GM08714 (cell line): ENCODE results near the gene GOLGA8A.

Source experiments
- H3K4me3 ChIP-seq: fragments of 200-500 bp; sonication (Bioruptor generic); 2 replicates; pipeline ENCODE4 v1.5.1; 2014; ENCODE audit warnings: mild to moderate bottlenecking, low read length, inconsistent platforms
- ZNF274 ChIP-seq: IDR thresholded peaks from 2 replicates; pipeline ENCODE4 v1.6.1; 2012; ENCODE audit warnings: mild to moderate bottlenecking, low read depth, low read length

The GOLGA8A gene, protein sequence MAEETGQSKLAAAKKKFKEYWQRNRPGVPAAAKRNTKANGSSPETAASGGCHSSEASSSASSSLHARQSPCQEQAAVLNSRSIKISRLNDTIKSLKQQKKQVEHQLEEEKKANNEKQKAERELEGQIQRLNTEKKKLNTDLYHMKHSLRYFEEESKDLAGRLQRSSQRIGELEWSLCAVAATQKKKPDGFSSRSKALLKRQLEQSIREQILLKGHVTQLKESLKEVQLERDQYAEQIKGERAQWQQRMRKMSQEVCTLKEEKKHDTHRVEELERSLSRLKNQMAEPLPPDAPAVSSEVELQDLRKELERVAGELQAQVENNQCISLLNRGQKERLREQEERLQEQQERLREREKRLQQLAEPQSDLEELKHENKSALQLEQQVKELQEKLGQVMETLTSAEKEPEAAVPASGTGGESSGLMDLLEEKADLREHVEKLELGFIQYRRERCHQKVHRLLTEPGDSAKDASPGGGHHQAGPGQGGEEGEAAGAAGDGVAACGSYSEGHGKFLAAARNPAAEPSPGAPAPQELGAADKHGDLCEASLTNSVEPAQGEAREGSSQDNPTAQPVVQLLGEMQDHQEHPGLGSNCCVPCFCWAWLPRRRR

DNA sequence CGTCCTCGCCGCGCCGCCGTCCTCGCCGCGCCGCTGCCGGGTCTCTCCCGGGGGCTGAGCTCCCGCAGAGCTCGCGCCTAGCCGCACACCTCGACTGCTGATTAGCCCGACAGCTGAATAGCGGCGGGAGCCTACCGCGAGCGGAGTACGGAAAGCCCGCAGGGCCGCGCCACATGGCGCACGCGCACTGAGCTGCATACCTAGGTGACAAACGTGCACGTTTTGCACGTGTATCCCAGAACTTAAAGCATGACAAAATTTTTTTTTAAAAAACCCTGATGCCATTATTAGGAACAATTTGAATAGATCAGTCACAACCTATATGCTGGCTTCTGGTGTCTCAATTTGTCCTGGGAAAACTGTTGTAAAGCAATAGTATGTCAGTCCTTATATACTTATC lies at the start of gene GOLGA8A:
Gene GOLGA8A, minus strand, starts transcription at position 122 of the 400 bp plus-strand sequence. CDS start 48,117 bp downstream, outside the sequence.
- no peak for TF ChIP-seq ZNF274
- H3K4me3 ChIP-seq: peak within 1 kb of the TSS; percentile 89

DNA sequence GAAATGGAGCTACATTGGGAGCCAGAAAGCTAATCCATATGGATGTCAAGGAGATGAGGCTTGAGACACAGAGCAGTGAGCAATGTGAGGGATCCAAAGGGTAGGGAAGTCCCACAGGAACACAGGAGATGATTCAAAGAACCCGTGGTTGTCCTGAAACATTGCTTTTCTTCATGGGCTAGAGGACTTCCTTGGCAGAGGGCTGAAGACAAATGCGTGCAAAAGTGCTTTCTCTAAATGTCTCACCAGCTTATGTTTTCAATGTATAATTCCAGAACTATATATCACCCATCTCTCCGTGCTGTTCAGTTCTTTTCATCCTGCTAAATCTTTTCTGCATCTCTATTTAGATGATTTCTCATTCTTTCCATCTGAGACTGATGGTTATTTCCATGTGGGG lies 46.0 kb upstream of the GOLGA8A start:
- TF ChIP-seq ZNF274: no peak
- no peak overlapping the region for H3K4me3 ChIP-seq

DNA sequence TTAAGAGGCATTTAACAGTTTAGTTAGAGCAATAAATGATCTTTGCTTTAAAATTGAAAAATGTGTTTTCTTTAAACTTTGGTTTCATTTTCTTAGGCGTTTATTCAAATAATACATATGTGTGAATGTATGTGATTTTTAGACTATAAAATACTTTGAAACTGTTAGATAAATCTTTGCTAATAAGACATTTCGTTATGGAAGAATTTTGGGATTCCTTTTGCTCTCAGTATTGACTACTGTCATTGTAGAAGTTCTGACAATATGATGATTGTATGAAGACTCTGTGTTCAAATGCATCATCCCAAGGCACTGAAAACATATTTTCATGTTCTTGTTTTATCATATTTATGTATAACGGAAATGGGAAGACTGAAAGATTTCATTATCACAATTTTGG lies 43.8 kb upstream of the GOLGA8A start:
- H3K4me3 ChIP-seq: no peak overlapping the region
- no peak for TF ChIP-seq ZNF274

DNA sequence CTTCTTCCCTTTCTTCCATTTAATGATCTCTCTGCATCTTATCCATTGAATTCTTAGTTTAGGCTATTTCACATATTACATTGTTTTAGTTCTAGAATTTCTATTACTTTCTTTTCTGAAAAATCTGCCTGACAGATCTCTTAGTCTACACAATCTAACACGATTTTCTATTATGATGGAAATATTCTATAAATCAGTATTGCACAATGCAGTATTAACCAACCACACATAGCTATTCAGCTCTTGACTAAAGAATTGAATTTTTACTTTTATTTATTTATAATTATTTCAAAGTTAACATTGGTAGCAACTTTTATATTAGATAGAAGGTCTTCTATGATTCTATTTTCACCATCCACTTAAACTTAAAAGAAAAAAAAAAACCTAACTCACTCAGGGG lies 36.2 kb upstream of the GOLGA8A start:
- no peak for TF ChIP-seq ZNF274
- no peak overlapping the region for H3K4me3 ChIP-seq

DNA sequence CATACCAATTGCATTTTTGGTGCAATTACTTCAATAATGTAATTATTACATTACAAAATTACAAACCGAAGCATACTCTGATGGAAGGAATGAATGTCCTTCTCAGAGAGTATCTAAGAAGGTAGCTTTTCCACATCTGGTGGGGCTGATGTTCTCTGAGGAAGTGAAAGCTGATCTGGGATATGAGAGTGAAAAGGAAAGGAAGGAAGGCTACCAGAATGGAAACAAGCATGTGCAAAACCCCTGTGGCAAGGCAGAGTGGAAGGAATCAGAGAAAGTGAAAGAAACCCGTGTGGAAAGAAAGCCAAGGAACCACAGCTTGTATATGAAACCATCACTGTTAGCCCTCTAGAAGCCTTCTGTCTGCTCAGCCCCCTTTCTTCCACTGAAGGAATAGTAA lies 35.3 kb upstream of the GOLGA8A start:
- TF ChIP-seq ZNF274: no peak
- no peak overlapping the region for H3K4me3 ChIP-seq

DNA sequence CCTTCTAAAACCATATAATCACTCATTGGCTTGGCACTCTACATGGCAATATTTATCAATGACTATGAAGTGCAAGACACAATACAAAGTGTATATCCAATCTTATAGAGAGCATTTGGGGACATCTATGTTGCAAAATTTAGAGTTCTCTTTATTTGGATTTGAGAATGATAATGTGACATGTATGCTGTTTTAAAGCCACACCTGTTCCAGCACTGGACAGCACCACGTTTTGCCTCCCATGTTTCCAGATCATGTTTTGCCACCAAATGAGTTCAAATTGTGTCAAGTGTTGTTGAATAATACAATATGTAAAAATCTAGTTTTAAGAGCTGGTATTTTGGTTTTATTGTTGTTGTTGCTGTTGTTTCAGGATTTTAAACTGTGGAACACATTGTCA lies 33.3 kb upstream of the GOLGA8A start:
- TF ChIP-seq ZNF274: no peak

DNA sequence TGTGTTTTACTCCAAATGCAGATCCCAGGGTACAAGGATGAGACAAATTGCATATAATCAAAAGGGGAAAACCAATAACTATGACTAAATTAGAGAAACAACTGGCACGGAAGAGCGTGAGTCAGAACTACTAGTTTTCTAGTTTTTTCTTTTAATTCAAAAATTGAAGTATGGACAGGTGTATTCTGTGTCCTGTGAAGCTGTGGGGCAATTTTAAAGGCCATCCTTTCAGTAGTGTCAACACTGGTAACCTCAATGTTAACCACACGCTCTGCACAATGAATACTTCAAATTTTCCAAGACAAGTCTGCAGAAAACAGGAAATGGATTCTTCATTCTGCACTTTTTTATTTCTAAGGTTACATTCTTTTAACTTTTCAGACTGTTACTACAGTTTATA lies 32.5 kb upstream of the GOLGA8A start:
- H3K4me3 ChIP-seq: no peak overlapping the region
- TF ChIP-seq ZNF274: no peak

More for the DNA sequence above, 33.3 kb upstream of the GOLGA8A start:
- no peak overlapping the region for H3K4me3 ChIP-seq

DNA sequence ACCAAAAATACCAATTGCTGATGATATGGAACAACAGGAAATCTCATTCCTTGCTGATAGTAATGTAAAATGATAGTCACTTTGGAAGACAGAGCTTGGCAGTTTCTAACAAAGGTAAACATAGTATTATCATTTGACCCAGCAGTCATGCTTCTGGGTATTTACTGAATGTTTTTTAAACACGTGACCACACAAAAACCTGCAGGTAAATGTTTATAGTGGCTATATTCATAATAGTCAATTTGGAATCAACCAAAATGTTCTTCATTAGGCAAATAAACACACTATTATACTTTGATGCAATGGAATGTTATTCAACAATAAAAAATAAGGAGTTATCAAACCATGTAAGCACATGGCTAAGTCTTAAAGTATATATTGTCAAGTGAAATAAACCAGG lies 24.1 kb upstream of the GOLGA8A start:
- TF ChIP-seq ZNF274: no peak
- H3K4me3 ChIP-seq: no peak overlapping the region

DNA sequence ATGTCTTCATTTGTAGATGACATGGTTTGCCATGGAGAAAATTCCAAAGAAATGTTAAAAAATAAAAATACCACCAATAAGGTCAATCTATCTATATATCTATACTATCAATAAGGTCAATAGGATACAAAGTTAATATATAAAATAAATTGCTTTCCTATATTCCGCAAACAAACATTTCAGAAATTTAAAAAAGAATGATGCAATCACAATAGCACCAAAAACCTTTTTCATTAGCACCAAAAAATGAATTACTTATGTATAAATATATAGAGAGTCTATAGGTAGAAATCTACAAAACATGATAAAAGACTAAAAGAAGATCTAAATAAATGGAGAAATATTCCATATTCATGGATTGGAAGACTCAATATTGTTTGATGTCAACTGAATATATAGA lies 22.8 kb upstream of the GOLGA8A start:
- no peak overlapping the region for H3K4me3 ChIP-seq
- TF ChIP-seq ZNF274: no peak

DNA sequence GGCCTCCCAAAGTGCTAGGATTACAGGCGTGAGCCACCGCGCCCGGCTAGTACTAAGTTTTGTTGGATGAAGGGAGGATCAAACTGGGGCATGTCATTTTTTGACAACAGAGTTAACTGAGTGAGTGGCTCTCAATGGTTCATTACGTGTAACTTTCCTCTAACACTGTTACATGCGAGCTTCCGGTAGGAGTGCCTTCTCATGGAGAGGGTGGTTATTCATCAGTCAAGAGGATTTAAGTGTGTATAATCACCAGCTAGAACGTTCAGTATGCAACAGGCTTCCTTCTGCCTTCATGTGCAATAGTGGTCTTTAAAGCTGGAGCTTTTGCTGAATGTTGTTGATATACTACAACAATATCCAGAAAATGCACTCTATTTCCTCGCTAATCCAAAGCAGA lies 19.1 kb upstream of the GOLGA8A start:
- no peak for TF ChIP-seq ZNF274
- H3K4me3 ChIP-seq: no peak overlapping the region

DNA sequence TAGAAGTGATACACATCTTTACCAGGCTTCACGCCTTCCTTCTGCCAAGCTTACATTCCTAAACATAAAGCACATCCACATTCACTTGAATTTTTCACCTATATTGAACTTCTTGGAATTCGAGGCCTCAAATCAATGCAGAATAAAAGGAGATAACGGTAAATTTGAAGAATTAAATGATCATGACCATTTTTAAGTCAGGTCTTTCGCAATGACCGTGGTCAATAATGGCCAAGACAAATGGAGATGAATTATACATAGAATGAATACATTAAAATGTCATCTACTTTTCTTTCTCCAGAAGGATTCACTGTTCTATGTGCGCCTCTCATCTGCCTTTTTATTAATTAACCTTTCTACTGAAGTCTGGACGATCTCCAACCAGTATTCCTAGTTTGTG lies 5.3 kb upstream of the GOLGA8A start:
- TF ChIP-seq ZNF274: no peak
- no peak overlapping the region for H3K4me3 ChIP-seq

DNA sequence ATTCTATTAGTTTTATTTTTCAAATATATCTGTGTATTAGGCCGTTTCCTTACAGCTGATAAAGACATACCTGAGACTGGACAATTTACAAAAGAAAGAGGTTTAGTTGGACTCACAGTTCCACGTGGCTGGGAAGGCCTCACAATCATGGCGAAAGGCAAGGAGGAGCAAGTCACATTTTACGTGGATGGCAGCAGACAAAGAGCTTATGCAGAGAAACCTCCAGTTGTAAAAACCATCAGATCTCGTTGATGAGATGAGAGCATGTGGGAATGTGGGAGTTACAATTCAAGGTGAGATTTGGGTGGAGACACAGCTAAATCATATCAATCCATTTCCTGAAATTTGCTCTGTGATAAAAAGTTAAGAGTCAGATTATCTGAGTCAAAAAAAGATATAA lies 2.3 kb upstream of the GOLGA8A start:
- no peak overlapping the region for H3K4me3 ChIP-seq
- no peak for TF ChIP-seq ZNF274

DNA sequence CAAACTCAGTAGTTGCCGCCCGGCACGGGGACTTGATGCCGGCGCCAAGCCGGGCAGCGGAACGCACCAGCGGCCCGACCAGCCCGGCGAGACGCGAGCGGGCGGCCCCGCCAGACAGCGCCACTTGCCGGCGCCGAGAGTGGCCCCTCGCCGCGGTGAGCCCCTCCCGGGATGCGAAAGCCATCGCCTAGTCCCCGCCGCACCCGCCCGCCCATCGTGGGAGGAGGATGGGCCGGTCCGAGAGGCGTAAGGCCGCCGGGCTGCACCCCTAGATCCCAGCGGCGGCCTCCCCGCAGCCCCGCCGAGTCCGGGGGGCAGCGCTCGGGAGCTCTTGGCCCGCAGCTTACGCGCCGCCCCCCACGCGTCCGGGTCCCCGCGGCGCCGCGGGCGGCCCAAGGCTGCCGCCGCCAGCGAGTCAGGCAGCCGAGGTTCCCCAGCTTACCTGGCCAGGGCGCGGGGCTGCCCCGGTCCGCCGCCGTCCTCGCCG lies 609 bp downstream of the GOLGA8A start:
- H3K4me3 ChIP-seq: peak overlapping the region; percentile 89
- TF ChIP-seq ZNF274: no peak

DNA sequence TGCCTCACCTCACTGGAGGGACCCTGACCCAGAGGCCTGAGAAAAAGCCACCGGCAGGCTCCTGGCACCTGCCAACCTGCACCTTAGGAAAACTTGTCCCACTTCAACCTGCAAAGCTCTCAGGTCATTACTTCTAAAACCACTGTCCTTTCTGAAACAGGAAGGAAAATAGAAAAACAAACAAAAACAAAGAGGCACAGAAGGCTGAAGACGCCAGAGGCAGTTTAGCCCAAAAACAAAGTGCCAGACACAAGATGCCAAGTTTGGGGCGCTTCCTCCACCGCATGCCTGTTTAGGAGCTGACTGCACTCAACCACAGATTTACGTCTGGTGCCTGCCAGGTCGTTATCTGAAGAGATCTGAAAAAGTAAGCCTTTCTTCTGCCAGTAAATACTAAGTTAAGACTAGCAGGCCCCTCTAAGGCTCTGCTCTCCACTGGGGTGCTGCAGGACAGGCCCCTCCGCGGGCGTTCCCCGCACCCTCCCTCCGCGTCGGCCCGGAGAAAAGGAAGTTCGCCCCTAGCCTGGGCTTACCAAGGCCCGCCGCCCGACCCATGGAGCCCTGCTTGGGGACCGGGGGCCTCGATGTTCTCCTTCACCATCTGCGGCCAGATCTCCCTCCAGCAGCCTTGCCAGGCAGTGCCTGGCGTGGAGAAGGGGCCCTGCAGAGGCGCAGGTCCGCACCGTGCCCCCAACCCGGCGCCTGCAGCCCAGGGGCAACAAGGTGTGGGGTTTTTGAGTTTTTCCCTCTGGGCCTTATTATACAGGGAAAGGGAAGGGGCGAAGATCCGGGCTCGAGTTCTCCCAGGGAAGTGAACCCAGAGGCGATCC lies 1.3 kb downstream of the GOLGA8A start:
- peak overlapping the region; percentile 89 for H3K4me3 ChIP-seq
- no peak for TF ChIP-seq ZNF274
